Stimulated activated CD4-positive, alpha-beta T cell treated with anti-CD3 and anti-CD28 coated beads, Interleukin-2, amount 100 ng/mL, for 48 hours (primary cell): ENCODE results near the gene ARF6.
A peak's percentile ranks its signal among the peaks of the same experiment; 100 is the strongest.
"Not testable (repeated sequence)": the region's sequence is repeated elsewhere in the genome, so short reads cannot be mapped to it uniquely, and the experiment has no call there.

Source experiments
- DNase-seq, 2 donors: peaks; one replicate each; pipeline ENCODE4 v3.0.0-alpha.2; 2020

The ARF6 gene

GRCh38 chr14:49879646-49880204 is 13.2 kb upstream of the ARF6 start:
- DNase-seq: peak; percentile 45 to 49

GRCh38 chr14:49880267-49881064 is 12.4 kb upstream of the ARF6 start:
- DNase-seq: no peak

DNA sequence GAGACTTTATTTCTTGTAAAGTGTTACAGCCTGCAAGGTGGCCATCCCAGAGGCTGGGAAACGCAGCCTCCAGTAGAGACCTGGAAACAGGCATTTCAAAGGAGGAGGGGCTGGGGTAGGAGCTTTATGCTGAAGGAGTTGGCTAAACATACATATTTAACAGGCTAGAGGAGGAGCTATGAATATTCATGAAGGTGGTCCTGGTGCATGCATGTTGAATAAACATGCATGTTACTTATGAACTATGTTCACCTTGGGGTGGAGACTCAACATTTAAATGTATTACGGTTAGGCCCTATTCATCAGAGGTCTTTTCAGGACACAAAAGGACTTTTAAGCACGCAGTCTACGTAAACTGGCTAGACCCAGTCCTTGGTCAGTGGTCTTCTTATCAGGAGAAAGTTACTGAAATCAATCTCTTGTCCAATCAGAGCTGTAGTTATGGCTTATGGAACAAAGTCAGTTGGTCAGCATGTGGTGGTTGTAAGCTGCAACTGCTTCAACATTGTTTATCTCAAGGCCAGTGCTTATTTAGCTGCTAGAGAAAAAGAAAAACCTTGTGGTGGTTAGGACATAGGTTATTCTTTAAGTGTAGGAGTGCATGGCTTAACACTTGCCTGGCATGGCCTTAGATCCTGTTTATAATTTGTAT is 11.4 kb upstream of the ARF6 start:
- DNase-seq: no peak

DNA sequence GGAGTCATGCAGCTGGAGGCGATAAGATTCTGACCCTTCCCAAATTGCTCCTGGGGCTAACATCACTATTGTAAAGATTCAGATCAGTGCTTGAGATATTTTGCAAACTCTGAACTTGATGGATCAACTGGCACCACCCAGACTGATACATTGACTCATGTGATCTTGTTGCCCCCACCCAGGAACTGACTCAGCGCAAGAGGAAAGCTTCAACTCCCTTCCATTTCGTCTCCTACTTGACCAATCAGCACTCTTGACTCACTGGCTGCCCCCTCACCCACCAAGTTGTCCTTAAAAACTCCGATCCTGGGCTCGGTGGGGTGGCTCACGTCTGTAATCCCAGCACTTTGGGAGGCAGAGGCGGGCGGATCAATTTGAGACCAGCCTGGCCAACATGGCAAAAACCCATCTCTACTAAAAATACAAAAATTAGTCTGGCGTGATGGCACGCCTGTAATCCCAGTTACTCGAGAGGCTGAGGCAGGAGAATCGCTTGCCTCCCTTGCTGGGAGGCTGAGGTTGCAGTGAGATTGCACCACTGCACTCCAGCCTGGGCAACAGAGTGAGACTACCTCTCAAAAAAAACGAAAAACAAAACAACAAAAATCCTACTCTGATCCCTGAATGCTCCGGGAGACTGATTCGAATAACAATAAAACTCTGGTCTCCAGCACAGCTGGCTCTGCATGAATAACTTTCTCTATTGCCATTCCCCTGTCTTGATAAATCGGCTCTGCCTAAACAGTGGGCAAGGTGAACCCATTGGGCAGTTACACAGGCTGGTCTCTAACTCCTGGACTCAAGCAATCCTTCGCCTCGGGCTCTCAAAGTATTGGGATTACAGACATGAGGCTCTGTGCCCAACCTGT is 9.8 kb upstream of the ARF6 start:
- no peak for DNase-seq

DNA sequence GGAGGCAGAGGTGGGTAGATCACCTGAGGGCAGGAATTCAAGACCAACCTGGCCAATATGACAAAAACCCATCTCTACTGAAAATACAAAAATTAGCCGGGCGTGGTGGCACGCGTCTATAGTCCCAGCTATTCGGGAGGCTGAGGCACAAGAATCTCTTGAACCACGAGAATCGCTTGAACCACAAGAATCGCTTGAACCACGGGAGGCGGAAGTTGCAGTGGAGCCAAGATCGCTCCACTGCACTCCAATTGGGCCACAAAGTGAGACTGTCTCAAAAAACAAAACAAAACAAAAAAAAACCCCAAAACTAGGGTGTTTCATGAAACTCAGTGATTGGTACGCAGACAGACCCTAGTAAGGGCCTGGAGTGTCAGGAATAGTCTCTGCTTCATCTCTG is 6.4 kb upstream of the ARF6 start:
- no peak for DNase-seq

- no peak for DNase-seq
Observed at GRCh38 chr14:49888293-49888692, 4.6 kb upstream of the ARF6 start.

DNA sequence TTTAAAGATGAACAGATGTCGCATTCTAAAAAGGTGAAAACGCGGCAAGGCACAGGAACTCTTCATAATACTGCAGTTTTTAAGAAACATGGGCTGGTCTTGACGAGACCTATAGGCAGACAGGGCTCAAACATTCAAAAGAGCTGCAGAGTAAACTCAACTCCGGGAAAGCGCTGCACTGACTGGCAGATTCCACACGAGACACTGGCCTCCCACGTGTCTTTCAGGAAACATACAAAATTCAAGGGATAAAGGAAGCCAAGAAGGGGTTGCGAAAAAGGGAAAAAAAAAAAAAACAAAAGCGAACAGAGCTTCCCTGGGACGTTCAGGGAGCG is 614 bp upstream of the ARF6 start:
- DNase-seq: no peak

DNA sequence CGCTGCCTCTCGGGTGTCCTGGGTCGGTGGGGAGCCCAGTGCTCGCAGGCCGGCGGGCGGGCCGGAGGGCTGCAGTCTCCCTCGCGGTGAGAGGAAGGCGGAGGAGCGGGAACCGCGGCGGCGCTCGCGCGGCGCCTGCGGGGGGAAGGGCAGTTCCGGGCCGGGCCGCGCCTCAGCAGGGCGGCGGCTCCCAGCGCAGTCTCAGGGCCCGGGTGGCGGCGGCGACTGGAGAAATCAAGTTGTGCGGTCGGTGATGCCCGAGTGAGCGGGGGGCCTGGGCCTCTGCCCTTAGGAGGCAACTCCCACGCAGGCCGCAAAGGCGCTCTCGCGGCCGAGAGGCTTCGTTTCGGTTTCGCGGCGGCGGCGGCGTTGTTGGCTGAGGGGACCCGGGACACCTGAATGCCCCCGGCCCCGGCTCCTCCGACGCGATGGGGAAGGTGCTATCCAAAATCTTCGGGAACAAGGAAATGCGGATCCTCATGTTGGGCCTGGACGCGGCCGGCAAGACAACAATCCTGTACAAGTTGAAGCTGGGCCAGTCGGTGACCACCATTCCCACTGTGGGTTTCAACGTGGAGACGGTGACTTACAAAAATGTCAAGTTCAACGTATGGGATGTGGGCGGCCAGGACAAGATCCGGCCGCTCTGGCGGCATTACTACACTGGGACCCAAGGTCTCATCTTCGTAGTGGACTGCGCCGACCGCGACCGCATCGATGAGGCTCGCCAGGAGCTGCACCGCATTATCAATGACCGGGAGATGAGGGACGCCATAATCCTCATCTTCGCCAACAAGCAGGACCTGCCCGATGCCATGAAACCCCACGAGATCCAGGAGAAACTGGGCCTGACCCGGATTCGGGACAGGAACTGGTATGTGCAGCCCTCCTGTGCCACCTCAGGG is 679 bp downstream of the ARF6 start:
- DNase-seq: peak; percentile 72 to 81

- not testable (repeated sequence) for DNase-seq
Observed at GRCh38 chr14:49894214-49895107, 1.6 kb downstream of the ARF6 start.

- DNase-seq: no peak
Observed at GRCh38 chr14:49895480-49895879, 2.6 kb downstream of the ARF6 start.

- not testable (repeated sequence) for DNase-seq
Observed at GRCh38 chr14:49896272-49896671, 3.4 kb downstream of the ARF6 start.

DNA sequence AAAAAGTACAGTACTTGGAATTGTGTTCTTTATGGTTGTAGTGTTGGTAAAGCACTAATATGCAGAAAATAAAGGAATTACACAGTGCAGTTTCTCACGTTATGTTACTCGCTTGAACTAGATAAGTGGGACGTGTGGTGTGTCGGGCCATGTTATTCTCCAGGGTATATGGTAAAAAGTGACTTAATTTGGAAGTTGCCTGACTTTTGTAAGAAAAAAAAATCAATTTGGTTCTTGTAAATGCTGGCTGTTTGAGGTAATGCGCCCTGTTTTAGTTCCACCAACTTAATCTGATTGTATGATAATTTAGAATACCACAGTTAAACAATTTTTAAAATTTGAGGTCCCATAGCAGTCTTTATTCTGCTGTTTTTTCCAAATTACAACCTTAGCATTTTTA is 4.1 kb downstream of the ARF6 start:
- no peak for DNase-seq

DNA sequence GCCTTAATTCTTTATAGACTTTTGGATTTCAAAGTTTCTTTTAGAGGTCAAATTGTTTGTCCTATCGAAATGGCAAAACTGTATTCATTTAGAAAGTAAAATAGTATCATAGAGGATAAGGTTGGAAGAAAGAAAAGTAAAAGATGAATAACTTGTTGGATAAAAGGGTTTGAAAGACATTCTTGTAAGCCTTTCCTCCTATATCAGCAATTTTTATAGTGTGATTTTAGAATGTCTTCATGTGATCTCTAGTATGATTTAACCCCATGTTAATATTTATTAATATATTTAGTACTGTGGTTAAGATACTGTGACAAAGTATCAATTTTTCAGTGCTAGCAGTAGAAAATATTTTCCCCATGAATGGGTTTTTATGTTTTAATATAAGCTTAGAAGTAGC is 4.5 kb downstream of the ARF6 start:
- DNase-seq: no peak

DNA sequence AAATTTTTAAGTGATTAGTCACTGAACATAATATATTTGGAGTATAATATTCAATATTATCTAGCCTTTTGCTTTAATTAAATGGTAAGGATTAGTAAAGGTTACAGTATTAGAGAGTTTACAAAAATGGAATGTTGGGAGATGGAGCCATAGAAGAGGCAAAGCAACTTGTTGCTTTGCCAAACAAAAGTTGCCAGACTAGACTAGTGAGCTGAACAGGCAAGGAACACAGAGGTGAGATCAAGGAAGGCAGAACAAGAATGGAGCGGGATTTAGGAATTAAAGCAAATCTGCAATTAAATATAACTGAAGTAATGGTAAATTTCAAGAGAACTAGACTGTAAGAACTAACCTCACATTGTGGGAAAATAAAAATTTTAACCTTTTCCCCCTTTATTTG is 5.1 kb downstream of the ARF6 start:
- DNase-seq: no peak

DNA sequence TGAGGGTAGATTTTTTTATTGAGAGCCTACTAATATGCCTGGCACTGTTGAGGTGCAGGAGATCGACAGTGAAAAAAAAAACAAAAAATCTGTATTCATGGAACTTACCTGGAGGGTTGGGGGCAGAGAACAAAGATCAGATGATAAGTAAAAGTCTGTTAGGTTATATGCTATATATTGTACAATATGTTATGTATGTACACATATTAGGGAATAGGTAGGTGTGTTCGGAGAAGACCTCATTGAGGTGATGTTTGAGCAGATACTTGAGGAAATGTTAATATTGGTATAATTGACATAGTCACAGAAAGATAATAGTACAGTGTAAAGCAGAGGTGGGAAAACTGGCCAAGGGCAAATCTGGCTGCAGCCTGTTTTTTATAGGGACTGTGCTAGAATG is 5.6 kb downstream of the ARF6 start:
- DNase-seq: no peak

GRCh38 chr14:49900973-49901372 is 8.1 kb downstream of the ARF6 start:
- no peak for DNase-seq

- DNase-seq: not testable (repeated sequence)
Observed at GRCh38 chr14:49902679-49903246, 9.9 kb downstream of the ARF6 start.

DNA sequence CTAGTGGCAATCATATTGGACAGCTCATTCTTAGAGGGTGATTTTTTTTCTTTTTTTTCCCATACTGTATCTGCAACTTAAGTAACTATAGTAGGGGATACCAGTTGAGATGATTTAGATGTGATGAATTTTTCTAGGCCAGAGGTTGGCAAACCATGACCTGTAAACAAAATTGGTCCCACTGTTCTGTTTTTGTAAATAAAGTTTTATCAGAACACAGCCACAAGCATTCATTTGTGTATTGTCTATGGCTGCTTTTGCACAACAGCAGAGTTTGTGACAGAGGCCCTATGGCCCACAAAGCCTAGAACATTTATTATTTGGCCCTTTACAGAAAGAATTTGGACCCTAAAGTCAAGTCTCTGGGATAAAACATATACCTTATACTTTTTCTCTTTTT is 11.4 kb downstream of the ARF6 start:
- DNase-seq: no peak

- DNase-seq: no peak
Observed at GRCh38 chr14:49905989-49906388, 13.1 kb downstream of the ARF6 start.

- DNase-seq: no peak
Observed at GRCh38 chr14:49907186-49907585, 14.3 kb downstream of the ARF6 start.

DNA sequence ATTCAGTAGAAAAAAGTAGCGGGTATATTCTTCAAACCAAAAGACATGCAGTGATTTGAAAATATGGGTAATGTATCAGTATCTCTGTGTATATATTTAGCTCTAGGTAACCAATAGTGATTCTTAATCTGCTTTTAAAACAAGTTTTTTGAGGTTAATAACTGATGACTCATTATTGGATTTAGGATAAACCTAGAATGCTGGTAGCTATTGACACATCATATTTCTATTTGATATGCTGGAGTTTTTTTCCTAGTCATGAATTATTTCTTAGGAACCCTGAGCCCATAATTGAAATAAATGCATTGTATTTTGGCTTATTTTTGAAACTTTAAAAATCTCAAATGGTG is 15.5 kb downstream of the ARF6 start:
- no peak for DNase-seq
